AG10803 (cell line): ENCODE data around the gene CROCC.
"Not testable (repeated sequence)": the region's sequence is repeated elsewhere in the genome, so short reads cannot be mapped to it uniquely, and the experiment has no call there.

Experiments
- DNase-seq: peaks from one replicate; pipeline ENCODE4 v3.0.0; 2010; ENCODE audit warnings: low read depth
- H3K4me3 ChIP-seq: 2 replicates; pipeline ENCODE4 v1.5.1; 2011; ENCODE audit warnings: mild to moderate bottlenecking, low read length, control low read depth
- TF ChIP-seq, protein P1 (sequence below): conservative IDR thresholded peaks from 2 replicates; pipeline ENCODE4 v1.5.1; 2011; ENCODE audit warnings: mild to moderate bottlenecking, low read length, control low read depth, inconsistent platforms

The CROCC gene

GRCh38 chr1:16925635-16926490 is 4.1 kb downstream of the CROCC start:
- no peak for DNase-seq
- TF ChIP-seq, protein P1, sequence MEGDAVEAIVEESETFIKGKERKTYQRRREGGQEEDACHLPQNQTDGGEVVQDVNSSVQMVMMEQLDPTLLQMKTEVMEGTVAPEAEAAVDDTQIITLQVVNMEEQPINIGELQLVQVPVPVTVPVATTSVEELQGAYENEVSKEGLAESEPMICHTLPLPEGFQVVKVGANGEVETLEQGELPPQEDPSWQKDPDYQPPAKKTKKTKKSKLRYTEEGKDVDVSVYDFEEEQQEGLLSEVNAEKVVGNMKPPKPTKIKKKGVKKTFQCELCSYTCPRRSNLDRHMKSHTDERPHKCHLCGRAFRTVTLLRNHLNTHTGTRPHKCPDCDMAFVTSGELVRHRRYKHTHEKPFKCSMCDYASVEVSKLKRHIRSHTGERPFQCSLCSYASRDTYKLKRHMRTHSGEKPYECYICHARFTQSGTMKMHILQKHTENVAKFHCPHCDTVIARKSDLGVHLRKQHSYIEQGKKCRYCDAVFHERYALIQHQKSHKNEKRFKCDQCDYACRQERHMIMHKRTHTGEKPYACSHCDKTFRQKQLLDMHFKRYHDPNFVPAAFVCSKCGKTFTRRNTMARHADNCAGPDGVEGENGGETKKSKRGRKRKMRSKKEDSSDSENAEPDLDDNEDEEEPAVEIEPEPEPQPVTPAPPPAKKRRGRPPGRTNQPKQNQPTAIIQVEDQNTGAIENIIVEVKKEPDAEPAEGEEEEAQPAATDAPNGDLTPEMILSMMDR, result no peak
- H3K4me3 ChIP-seq, result no peak overlapping the region

DNA sequence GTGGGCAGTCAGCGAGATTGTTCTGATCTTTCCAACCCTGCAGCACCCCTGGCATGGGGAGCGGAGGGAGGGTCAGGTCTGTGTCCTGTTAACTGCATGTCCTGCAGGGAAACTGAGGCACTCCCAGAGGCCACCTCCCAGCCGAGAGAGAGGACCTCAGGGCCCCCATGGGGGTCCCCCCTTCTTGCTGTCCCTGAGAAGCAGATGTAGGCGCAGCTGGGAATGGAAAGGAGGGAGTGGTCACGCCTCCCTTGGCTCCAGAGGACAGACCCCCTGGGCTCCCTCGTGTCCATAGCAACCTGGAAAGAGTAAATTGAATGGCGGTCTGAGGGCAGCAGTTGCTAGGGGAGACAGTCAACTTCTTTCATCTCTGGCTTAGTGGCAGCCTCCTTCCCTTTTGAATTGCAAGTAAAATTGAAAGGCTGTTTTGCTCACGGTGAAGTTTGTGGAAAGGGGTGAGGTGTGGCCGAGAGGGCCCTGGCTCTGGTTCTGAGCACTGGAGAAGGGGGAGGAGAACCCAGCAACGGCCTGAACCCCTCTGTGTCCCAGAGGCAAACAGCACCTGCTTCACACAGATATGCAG is 4.9 kb downstream of the CROCC start:
- H3K4me3 ChIP-seq, result no peak overlapping the region
- no peak for DNase-seq
- TF ChIP-seq, protein P1, result no peak

DNA sequence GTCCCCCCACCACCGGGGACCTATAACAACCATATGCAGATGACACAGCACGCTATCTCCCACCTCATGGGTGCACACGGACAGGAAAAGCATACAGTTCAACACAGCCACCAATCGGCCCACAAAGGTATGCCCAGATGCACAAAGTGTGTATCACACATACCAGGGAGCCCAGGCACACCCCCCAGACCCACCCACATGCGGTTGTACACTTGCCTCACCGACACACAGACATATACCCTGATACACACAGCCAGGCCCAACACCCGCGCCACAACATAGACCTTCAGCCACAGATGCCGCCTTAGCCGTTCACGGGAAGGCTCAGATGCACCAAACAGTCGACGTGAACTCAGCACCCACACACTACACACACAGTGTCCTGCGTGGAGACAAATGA is 5.5 kb downstream of the CROCC start:
- no peak overlapping the region for H3K4me3 ChIP-seq

GRCh38 chr1:16927711-16928485 is 6.2 kb downstream of the CROCC start:
- H3K4me3 ChIP-seq, result no peak overlapping the region
- no peak for DNase-seq
- TF ChIP-seq, protein P1, result no peak

More for the DNA sequence above, 5.5 kb downstream of the CROCC start:
- TF ChIP-seq, protein P1, result no peak
- no peak for DNase-seq

DNA sequence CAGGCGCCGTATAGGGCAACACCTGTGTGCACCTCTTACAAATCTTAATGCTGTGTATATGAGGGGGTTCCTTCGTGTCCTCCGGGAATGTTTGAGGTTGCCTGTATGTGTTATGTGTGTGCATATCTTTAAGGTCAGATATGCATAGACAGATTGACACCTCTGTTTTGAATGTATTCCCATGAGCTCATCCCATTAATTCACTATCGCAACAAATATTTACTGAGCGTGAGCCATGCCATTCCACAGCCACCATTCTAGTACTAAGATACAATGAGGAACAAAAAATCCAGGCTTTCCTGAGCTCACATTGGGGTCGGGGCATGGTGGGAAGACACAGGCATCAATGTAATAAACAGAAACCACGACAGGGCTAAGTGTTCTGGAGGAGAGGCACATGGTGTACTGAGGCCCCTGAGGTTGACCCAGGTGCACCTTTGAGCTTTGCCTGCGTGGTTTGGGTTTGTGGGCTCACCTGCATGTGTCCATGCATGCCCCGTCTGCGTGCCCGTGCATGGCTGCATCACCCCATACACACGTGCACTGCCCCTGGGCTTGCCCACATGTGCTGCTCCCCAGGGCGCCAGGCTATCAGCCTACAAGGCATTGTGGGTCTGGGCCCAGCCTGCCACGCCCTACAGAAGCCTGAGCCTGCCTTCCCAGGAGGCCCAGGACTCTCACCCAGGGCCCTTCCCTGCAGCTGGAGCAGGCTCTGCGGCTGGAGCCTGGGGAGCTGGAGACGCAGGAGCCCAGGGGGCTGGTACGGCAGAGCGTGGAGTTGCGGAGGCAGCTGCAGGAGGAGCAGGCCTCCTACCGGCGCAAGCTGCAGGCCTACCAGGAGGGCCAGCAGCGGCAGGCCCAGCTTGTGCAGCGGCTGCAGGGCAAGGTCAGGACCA is 7.7 kb downstream of the CROCC start:
- not testable (repeated sequence) for H3K4me3 ChIP-seq, DNase-seq

- H3K4me3 ChIP-seq, DNase-seq: not testable (repeated sequence)
Measured at GRCh38 chr1:16931206-16931934, 9.6 kb downstream of the CROCC start.

- not testable (repeated sequence) for H3K4me3 ChIP-seq, DNase-seq
Measured at GRCh38 chr1:16933945-16934344, 12.2 kb downstream of the CROCC start.

DNA sequence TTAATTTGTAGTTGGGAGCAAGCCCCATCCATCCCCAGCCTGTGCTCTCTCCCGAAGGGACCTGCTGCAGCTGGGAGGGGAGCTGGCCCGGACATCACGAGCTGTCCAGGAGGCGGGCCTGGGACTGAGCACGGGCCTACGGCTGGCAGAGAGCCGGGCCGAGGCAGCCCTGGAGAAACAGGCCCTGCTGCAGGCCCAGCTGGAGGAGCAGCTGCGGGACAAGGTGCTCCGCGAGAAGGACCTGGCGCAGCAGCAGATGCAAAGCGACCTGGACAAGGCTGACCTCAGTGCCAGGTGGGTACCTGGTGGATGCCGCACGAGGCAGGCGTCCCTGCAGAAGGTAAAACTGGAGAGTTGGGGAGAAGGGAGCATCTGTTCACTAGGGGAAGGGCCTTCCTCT is 14.8 kb downstream of the CROCC start:
- H3K4me3 ChIP-seq, DNase-seq: not testable (repeated sequence)
